ENCODE results near the gene SLAMF7.

SLAMF7 gene

GRCh38 chr1:160748878-160749269 is 9.8 kb downstream of the SLAMF7 start:
- TF ChIP-seq, protein P1, sequence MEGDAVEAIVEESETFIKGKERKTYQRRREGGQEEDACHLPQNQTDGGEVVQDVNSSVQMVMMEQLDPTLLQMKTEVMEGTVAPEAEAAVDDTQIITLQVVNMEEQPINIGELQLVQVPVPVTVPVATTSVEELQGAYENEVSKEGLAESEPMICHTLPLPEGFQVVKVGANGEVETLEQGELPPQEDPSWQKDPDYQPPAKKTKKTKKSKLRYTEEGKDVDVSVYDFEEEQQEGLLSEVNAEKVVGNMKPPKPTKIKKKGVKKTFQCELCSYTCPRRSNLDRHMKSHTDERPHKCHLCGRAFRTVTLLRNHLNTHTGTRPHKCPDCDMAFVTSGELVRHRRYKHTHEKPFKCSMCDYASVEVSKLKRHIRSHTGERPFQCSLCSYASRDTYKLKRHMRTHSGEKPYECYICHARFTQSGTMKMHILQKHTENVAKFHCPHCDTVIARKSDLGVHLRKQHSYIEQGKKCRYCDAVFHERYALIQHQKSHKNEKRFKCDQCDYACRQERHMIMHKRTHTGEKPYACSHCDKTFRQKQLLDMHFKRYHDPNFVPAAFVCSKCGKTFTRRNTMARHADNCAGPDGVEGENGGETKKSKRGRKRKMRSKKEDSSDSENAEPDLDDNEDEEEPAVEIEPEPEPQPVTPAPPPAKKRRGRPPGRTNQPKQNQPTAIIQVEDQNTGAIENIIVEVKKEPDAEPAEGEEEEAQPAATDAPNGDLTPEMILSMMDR (conservative IDR thresholded peaks at IDR 0.05): no peak
- TF ChIP-seq ZFX (IDR thresholded peaks at IDR 0.05): no peak
- H3K27ac ChIP-seq: no peak overlapping the region

GRCh38 chr1:160750608-160751007 is 11.6 kb downstream of the SLAMF7 start:
- TF ChIP-seq ZFX (IDR thresholded peaks at IDR 0.05): no peak
- TF ChIP-seq, protein P1 (conservative IDR thresholded peaks at IDR 0.05): no peak
- no peak overlapping the region for H3K27ac ChIP-seq

GRCh38 chr1:160752406-160752805 is 13.4 kb downstream of the SLAMF7 start:
- no peak overlapping the region for H3K27ac ChIP-seq
- no peak for TF ChIP-seq ZFX (IDR thresholded peaks at IDR 0.05)
- TF ChIP-seq, protein P1 (conservative IDR thresholded peaks at IDR 0.05): no peak

GRCh38 chr1:160752924-160753323 is 13.9 kb downstream of the SLAMF7 start:
- TF ChIP-seq, protein P1 (conservative IDR thresholded peaks at IDR 0.05): no peak
- no peak for TF ChIP-seq ZFX (IDR thresholded peaks at IDR 0.05)
- no peak overlapping the region for H3K27ac ChIP-seq

DNA sequence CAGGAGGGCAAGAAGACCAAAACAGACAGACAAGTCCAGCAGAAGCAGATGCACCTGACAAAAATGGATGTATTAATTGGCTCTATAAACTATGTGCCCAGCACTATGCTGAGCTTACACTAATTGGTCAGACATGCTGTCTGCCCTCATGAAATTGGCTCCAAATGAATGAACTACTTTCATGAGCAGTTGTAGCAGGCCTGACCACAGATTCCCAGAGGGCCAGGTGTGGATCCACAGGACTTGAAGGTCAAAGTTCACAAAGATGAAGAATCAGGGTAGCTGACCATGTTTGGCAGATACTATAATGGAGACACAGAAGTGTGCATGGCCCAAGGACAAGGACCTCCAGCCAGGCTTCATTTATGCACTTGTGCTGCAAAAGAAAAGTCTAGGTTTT is 14.5 kb downstream of the SLAMF7 start:
- H3K27ac ChIP-seq: no peak overlapping the region
- TF ChIP-seq ZFX (IDR thresholded peaks at IDR 0.05): no peak
- TF ChIP-seq, protein P1 (conservative IDR thresholded peaks at IDR 0.05): no peak

DNA sequence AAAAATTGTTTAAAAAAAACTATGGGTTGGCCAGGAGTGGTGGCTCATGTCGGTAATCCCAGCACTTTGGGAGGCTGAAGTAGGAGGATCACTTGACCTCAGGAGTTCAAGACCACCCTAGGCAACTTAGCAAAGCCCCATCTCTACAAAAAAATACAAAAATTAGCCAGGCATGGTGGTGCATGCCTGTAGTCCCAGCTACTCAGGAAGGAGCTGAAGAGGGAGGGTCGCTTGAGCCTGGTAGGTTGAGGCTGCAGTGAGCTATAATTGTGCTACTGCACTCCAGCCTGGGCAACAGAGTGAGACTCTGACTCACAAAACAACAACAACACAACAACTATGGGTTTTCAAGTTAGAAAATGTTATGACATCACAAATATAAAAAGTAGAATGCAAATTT is 16.4 kb downstream of the SLAMF7 start:
- TF ChIP-seq, protein P1 (conservative IDR thresholded peaks at IDR 0.05): no peak
- TF ChIP-seq ZFX (IDR thresholded peaks at IDR 0.05): no peak
- H3K27ac ChIP-seq: no peak overlapping the region

DNA sequence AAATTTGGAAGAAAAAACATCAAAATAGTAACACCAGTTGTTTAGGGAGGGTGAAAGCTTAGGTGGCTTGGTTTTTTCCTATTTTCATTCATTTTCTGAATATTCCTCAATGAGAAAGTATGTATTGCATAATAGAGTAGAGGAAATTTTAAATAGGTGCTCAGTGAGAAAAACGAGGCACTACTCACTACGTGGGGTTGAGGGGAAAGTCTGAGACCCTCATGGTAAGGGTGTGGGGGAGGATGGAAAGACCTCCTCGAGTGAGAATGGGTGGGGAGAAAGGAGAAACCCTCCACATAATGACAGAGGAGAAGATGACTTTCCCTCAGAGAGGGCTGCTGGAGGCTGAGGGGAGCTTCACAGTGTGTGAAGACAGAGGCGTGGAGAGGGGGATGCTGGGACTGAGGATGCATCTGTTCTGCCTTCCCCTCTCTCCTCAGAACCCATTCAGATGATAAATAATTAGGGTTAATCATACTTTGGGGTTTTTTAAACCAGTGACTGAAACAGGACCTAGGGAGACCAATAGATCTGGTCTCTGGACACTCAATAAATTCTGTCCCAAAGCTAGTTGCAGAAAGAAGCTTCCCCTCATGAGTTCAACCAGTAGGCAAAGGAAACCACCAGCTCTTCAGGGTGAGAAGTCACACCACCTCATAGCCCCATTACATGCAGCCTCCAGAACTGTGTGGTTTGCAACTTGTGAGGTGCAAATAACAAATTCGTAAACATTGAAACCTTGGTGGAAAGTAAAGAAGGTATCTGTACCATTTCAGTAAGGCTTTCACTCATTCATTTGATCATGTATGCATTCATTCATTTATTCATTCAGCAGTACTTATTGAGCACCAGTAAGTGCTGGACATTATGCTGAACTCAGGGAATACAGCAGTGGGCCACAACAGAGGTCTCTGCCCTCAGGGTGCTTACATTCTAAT is 17.1 kb downstream of the SLAMF7 start:
- TF ChIP-seq, protein P1 (conservative IDR thresholded peaks at IDR 0.05): no peak
- no peak for TF ChIP-seq ZFX (IDR thresholded peaks at IDR 0.05)
- no peak overlapping the region for H3K27ac ChIP-seq

All from C4-2B (cell line).